Stomach (tissue), 4 donors: Measurements from ENCODE around the gene MTHFD2.

Experiments used
- EP300 ChIP-seq: sonication (generic); formaldehyde crosslinking; IDR thresholded peaks from one replicate; pipeline ENCODE4 v1.6.1; 2017; ENCODE audit warnings: antibody characterized with exemption
- POLR2A ChIP-seq, 4 donors: fragments of 450-650 bp; IDR thresholded peaks; one replicate each; pipeline ENCODE4 v1.6.1; 2016; ENCODE audit warnings: antibody characterized with exemption in 4 of 4, control low read depth in 2 of 4, mild to moderate bottlenecking in 1 of 4, moderate library complexity in 1 of 4

DNA sequence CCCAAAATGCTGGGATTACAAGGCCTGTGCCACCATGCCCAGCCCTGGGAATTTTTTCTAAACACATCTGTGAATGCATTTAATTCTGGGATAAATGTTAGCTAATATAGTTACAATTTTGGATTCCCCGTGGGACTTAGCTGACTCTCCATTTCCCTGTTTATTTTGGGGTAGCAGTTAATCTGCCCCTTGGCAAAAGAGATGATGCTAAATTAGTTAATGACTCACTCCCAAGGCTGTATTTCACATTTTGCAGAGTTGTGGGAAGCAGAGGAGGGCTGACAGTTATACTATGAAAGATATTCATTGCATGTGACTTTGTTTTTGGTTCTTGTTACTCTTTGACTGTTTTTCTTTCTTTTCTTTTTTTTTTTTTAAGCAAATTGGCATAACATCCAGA, 3.2 kb downstream of the MTHFD2 start:
- TF ChIP-seq POLR2A (IDR thresholded peaks at IDR 0.05): no peak
- no peak for TF ChIP-seq EP300
